SK-N-SH treated with all-trans-retinoic acid at 6 μM for 48 hours (cell line): ENCODE measurements around the gene SMOC2.

Experiments used
- ATAC-seq: fragments of 200-7000 bp; cut with Tn5 transposase; 3 replicates; pipeline ENCODE4 v1.9.1; 2020; ENCODE audit warnings: mild to moderate bottlenecking, moderate library complexity
- ARNTL ChIP-seq: fragments of 450-650 bp; formaldehyde crosslinking; IDR thresholded peaks from 2 replicates; pipeline ENCODE4 v1.5.0; 2020; ENCODE audit warnings: low read depth, mild to moderate bottlenecking, moderate library complexity, borderline replicate concordance
- BACH2 ChIP-seq: fragments of 250-450 bp; sonication (Bioruptor Pico); IDR thresholded peaks from 2 replicates; pipeline ENCODE4 v1.9.0; 2021; ENCODE audit warnings: mild to moderate bottlenecking, borderline replicate concordance
- CREB5 ChIP-seq: fragments of 250-450 bp; sonication (Bioruptor Pico); IDR thresholded peaks from 2 replicates; pipeline ENCODE4 v1.5.1; 2020; ENCODE audit warnings: low read depth, mild to moderate bottlenecking, moderate library complexity
- CSDC2 ChIP-seq: fragments of 250-450 bp; sonication (Bioruptor Pico); IDR thresholded peaks from 2 replicates; pipeline ENCODE4 v1.5.0; 2020; ENCODE audit warnings: mild to moderate bottlenecking, moderate library complexity
- ESRRG ChIP-seq: fragments of 250-450 bp; sonication (Bioruptor Pico); IDR thresholded peaks from 2 replicates; pipeline ENCODE4 v1.6.1; 2021; ENCODE audit warnings: mild to moderate bottlenecking
- GLIS3 ChIP-seq: fragments of 250-450 bp; sonication (Bioruptor Pico); IDR thresholded peaks from 2 replicates; pipeline ENCODE4 v1.5.0; 2020; ENCODE audit warnings: mild to moderate bottlenecking, moderate library complexity
- ISL1 ChIP-seq: fragments of 250-450 bp; sonication (Bioruptor Pico); IDR thresholded peaks from 2 replicates; pipeline ENCODE4 v2.1.2; 2022; ENCODE audit warnings: mild to moderate bottlenecking, moderate library complexity
- OSR1 ChIP-seq: fragments of 250-450 bp; sonication (Bioruptor Pico); IDR thresholded peaks from 2 replicates; pipeline ENCODE4 v1.8.0; 2022; ENCODE audit warnings: moderate library complexity, mild to moderate bottlenecking, inconsistent platforms
- PATZ1 ChIP-seq: fragments of 250-450 bp; sonication (Bioruptor Pico); IDR thresholded peaks from 2 replicates; pipeline ENCODE4 v1.8.0; 2020; ENCODE audit warnings: mild to moderate bottlenecking, moderate library complexity, borderline replicate concordance
- POU6F1 ChIP-seq: fragments of 250-450 bp; sonication (Bioruptor Pico); IDR thresholded peaks from 2 replicates; pipeline ENCODE4 v1.8.0; 2021; ENCODE audit warnings: low read depth, mild to moderate bottlenecking, moderate library complexity, borderline replicate concordance
- RARB ChIP-seq: fragments of 250-450 bp; sonication (Bioruptor Pico); IDR thresholded peaks from 2 replicates; pipeline ENCODE4 v1.8.0; 2021; ENCODE audit warnings: mild to moderate bottlenecking, moderate library complexity
- TCF4 ChIP-seq: fragments of 250-450 bp; sonication (Bioruptor Pico); IDR thresholded peaks from 2 replicates; pipeline ENCODE4 v1.8.0; 2021; ENCODE audit warnings: mild to moderate bottlenecking, moderate library complexity, borderline replicate concordance
- TSHZ2 ChIP-seq: fragments of 250-450 bp; sonication (Bioruptor Pico); IDR thresholded peaks from 2 replicates; pipeline ENCODE4 v1.5.0; 2020; ENCODE audit warnings: mild to moderate bottlenecking, moderate library complexity
- ZC3H10 ChIP-seq: fragments of 250-450 bp; sonication (Bioruptor Pico); IDR thresholded peaks from 2 replicates; pipeline ENCODE4 v1.5.1; 2021; ENCODE audit warnings: mild to moderate bottlenecking, moderate library complexity
- ZNF565 ChIP-seq: fragments of 450-650 bp; formaldehyde crosslinking; conservative IDR thresholded peaks from 2 replicates; pipeline ENCODE4 v1.5.0; 2020; ENCODE audit warnings: low read depth, mild to moderate bottlenecking, moderate library complexity
- ZNF70 ChIP-seq: fragments of 450-650 bp; formaldehyde crosslinking; IDR thresholded peaks from 2 replicates; pipeline ENCODE4 v1.5.0; 2020; ENCODE audit warnings: mild to moderate bottlenecking, moderate library complexity
- ZNF8 ChIP-seq: fragments of 450-650 bp; formaldehyde crosslinking; IDR thresholded peaks from 2 replicates; pipeline ENCODE4 v1.5.0; 2020; ENCODE audit warnings: mild to moderate bottlenecking, moderate library complexity

The SMOC2 gene

GRCh38 chr6:168408504-168409136, 32.4 kb upstream of the SMOC2 start:
- TF ChIP-seq ESRRG (CRISPR knock-in tag) (no peak), ZNF565 (CRISPR knock-in tag) (no peak), GLIS3 (CRISPR knock-in tag) (no peak), ZNF8 (CRISPR knock-in tag) (no peak), BACH2 (CRISPR knock-in tag) (no peak)
- ATAC-seq = no peak

- TF ChIP-seq PATZ1 (CRISPR knock-in tag) = no peak
- TF ChIP-seq ZC3H10 = no peak
- TF ChIP-seq TCF4 (CRISPR knock-in tag) = no peak
- no peak for TF ChIP-seq ZNF70 (CRISPR knock-in tag)
- TF ChIP-seq GLIS3 (CRISPR knock-in tag) = no peak
- no peak for TF ChIP-seq TSHZ2 (CRISPR knock-in tag)
- TF ChIP-seq POU6F1 (CRISPR knock-in tag) = no peak
- no peak for TF ChIP-seq ZNF565 (CRISPR knock-in tag)
- no peak for TF ChIP-seq BACH2 (CRISPR knock-in tag)
- TF ChIP-seq ZNF8 (CRISPR knock-in tag) = no peak
- no peak for TF ChIP-seq CSDC2 (CRISPR knock-in tag)
- TF ChIP-seq OSR1 (CRISPR knock-in tag) = no peak
- ATAC-seq = no peak
Measured at GRCh38 chr6:168410035-168410434, 30.9 kb upstream of the SMOC2 start.

- TF ChIP-seq GLIS3 (CRISPR knock-in tag) (no peak), ZNF70 (CRISPR knock-in tag) (no peak), ESRRG (CRISPR knock-in tag) (no peak), CREB5 (CRISPR knock-in tag) (no peak), PATZ1 (CRISPR knock-in tag) (no peak)
- TF ChIP-seq, all 23 proteins: peak for 0
- ATAC-seq = no peak
Measured at GRCh38 chr6:168410554-168411011, 30.4 kb upstream of the SMOC2 start.

- ATAC-seq = no peak
- TF ChIP-seq PATZ1 (CRISPR knock-in tag) (no peak), ISL1 (CRISPR knock-in tag) (no peak), RARB (no peak), ZNF70 (CRISPR knock-in tag) (no peak), TSHZ2 (CRISPR knock-in tag) (no peak), CREB5 (CRISPR knock-in tag) (no peak), ARNTL (CRISPR knock-in tag) (no peak), CSDC2 (CRISPR knock-in tag) (no peak), OSR1 (CRISPR knock-in tag) (no peak), BACH2 (CRISPR knock-in tag) (no peak)
Measured at GRCh38 chr6:168411130-168411529, 29.9 kb upstream of the SMOC2 start.
